ENCODE data around the gene ZW10.

GRCh38 chr11:113697756-113698407, 75.6 kb downstream of the ZW10 start:
- TF ChIP-seq EZH2 (IDR thresholded peaks at IDR 0.05) = no peak
- no peak for TF ChIP-seq POLR2AphosphoS5 (IDR thresholded peaks at IDR 0.05; ENCODE audit: borderline replicate concordance, low read depth, low read length)

Measured in SK-N-MC (cell line).